GM12878 (cell line): ENCODE results near the gene STK33. TPM values are rescaled to one million over a fixed set of nuclear protein-coding genes. Genes with fewer than 3 reads are reported as not detected.

Source experiments
- ATAC-seq: fragments of 200-7000 bp; cut with Tn5 transposase; 3 replicates; pipeline ENCODE4 v1.9.1; 2020; ENCODE audit warnings: mild to moderate bottlenecking, moderate library complexity
- BruUV-seq: library from RNA; stranded (reverse); fragments of 400-500 nt; replicated peaks from 2 replicates; lab custom pipeline; 2021; lab: Mats Ljungman, UMichigan
- CTCF ChIA-PET: fragments of 300-600 bp; sonication (Branson Sonifier 250); formaldehyde crosslinking; extraction: SDS; loops from one replicate; lab custom pipeline; 2021; ENCODE audit warnings: inconsistent platforms; lab: Yijun Ruan, JAX
- POLR2A ChIA-PET: fragments of 350-600 bp; formaldehyde crosslinking; extraction: SDS; loops from one replicate; lab custom pipeline; 2021; ENCODE audit warnings: inconsistent platforms; lab: Charles Lee
- RAD21 ChIA-PET: fragments of 300-600 bp; sonication (Branson Sonifier 250); formaldehyde crosslinking; loops from one replicate; lab custom pipeline; 2023; ENCODE audit warnings: antibody characterized with exemption; ENCODE audit not compliant: unreplicated experiment; lab: Charles Lee
- SMC1A ChIA-PET: fragments of 300-600 bp; sonication (Branson Sonifier 250); formaldehyde crosslinking; loops from one replicate; lab custom pipeline; 2023; ENCODE audit not compliant: unreplicated experiment, uncharacterized antibody; lab: Charles Lee
- DNase-seq: peaks from one replicate; pipeline ENCODE4 v3.0.0-alpha.2; 2011; ENCODE audit warnings: low read depth, low spot score
- FAIRE-seq: peaks from 3 replicates; lab custom pipeline; 2011; peaks lifted over from hg19 to GRCh38; lab: Jason Lieb, UNC
- H2AFZ ChIP-seq: 2 replicates; pipeline ENCODE4 v1.6.0; 2011; ENCODE audit warnings: low read depth, low read length, control low read depth; ENCODE audit not compliant: control insufficient read depth
- H3K27ac ChIP-seq: 2 replicates; pipeline ENCODE4 v1.5.1; 2011; ENCODE audit warnings: control low read depth; ENCODE audit not compliant: control insufficient read depth, insufficient read depth
- H3K27me3 ChIP-seq, 2 experiments: replicated peaks in 1 of 2; 2 replicates each; pipeline versions ENCODE4 v1.6.0 to v1.6.1; 2011; ENCODE audit warnings: low read length in 1 of 2; ENCODE audit not compliant: control insufficient read depth in 2 of 2, insufficient read depth in 2 of 2
- H3K36me3 ChIP-seq, 2 experiments: 2 replicates each; pipeline ENCODE4 v1.5.1; 2011; ENCODE audit warnings: low read length in 1 of 2; ENCODE audit not compliant: control insufficient read depth in 2 of 2, insufficient read depth in 2 of 2
- H3K4me1 ChIP-seq: 2 replicates; pipeline ENCODE4 v1.6.1; 2011; ENCODE audit warnings: mild to moderate bottlenecking, low read length, moderate library complexity, mixed read lengths; ENCODE audit not compliant: control insufficient read depth, insufficient read depth
- H3K4me2 ChIP-seq: 2 replicates; pipeline ENCODE4 v1.6.0; 2011; ENCODE audit warnings: control low read depth; ENCODE audit not compliant: control insufficient read depth, insufficient read depth
- H3K4me3 ChIP-seq: fragments of 200-600 bp; sonication (generic); 2 replicates; pipeline ENCODE4 v1.5.1; 2016
- H3K79me2 ChIP-seq: 2 replicates; pipeline ENCODE4 v1.6.0; 2011; ENCODE audit warnings: low read length; ENCODE audit not compliant: control insufficient read depth, insufficient read depth
- H3K9ac ChIP-seq: 2 replicates; pipeline ENCODE4 v1.8.0; 2011; ENCODE audit warnings: low read length, control low read depth, mixed read lengths; ENCODE audit not compliant: control insufficient read depth, insufficient read depth
- H3K9me3 ChIP-seq: replicated peaks from 3 replicates; pipeline ENCODE4 v1.5.1; 2011; ENCODE audit warnings: mild to moderate bottlenecking, low read length; ENCODE audit not compliant: control insufficient read depth, insufficient read depth
- H4K20me1 ChIP-seq: 2 replicates; pipeline ENCODE4 v1.6.0; 2011; ENCODE audit not compliant: control insufficient read depth, insufficient read depth
- CEBPB ChIP-seq, 2 experiments: fragments of 150-350 bp in 1 of 2; IDR thresholded peaks; 2 replicates each; pipeline ENCODE4 v1.6.1; 2012 to 2014; ENCODE audit warnings: low read depth in 2 of 2, low read length in 2 of 2, borderline replicate concordance in 1 of 2, inconsistent platforms in 1 of 2
- MYC ChIP-seq: IDR thresholded peaks from 2 replicates; pipeline ENCODE4 v1.6.1; 2011; ENCODE audit warnings: mild to moderate bottlenecking, low read length, moderate library complexity, inconsistent platforms; ENCODE audit not compliant: insufficient read depth, insufficient replicate concordance, insufficient read length, severe bottlenecking
- PAX5 ChIP-seq: IDR thresholded peaks from 2 replicates; pipeline ENCODE4 v1.6.1; 2011; ENCODE audit warnings: low read depth, low read length, borderline replicate concordance
- WGBS: methylation state at CpG from one replicate; pipeline ENCODE4 v1.1.6; 2016; ENCODE audit warnings: low lambda C conversion rate; ENCODE audit not compliant: insufficient replicate concordance, insufficient coverage; ENCODE audit errors: missing lambda C conversion rate; 5-methylcytosine and 5-hydroxymethylcytosine counted together
- in situ Hi-C: fragments of 300-500 bp; cut with MboI; formaldehyde crosslinking; loops from 9 replicates; pipeline ENCODE4 v1.14.3; 2018; ENCODE audit warnings: mixed read lengths
- intact Hi-C: fragments of 100-400 bp; cut with micrococcal nuclease; formaldehyde crosslinking; loops from one replicate; pipeline ENCODE4 v1.14.2; 2022; ENCODE audit not compliant: unreplicated experiment
- polyA plus RNA-seq, 11 experiments: library from polyadenylated mRNA; depleted of rRNA in 4 of 11; unstranded in 6 of 11; stranded (reverse) in 5 of 11; fragments of >200 nt; fragmentation: Nextera tagmentation in 4 of 11; fragmentation: Illumina TruSeq in 1 of 11; extraction: Ambion mirVana in 4 of 11; extraction: Trizol in 1 of 11; gene quantifications; 1 replicate in 1 of 11; 2 replicates in 10 of 11; pipeline versions ENCODE4 v1.2.1 to v1.2.3, GENCODE V29; 2011 to 2016; ENCODE audit warnings: inconsistent platforms in 2 of 11, missing spikeins in 2 of 11, low read depth in 1 of 11
- total RNA-seq, 4 experiments: library from RNA; depleted of rRNA in 3 of 4; stranded (reverse); fragments of >200 nt in 3 of 4; fragmentation: Illumina TruSeq in 1 of 4; extraction: Trizol in 1 of 4; gene quantifications; 2 replicates each; pipeline versions ENCODE4 v1.2.1 to v1.2.3, GENCODE V29; 2013 to 2021
- TF ChIP-seq, protein P1 (sequence below): IDR thresholded peaks from 2 replicates; pipeline ENCODE4 v1.6.1; 2011; ENCODE audit warnings: mild to moderate bottlenecking, low read depth, low read length, moderate library complexity; ENCODE audit not compliant: insufficient replicate concordance

STK33 gene
- total and polyA plus RNA-seq, 10 of the 15 experiments (the other 5 are each of a cell fraction or from before 2014, with no cell fraction given), result 5.2 to 27.3 (median 18.3) TPM

DNA sequence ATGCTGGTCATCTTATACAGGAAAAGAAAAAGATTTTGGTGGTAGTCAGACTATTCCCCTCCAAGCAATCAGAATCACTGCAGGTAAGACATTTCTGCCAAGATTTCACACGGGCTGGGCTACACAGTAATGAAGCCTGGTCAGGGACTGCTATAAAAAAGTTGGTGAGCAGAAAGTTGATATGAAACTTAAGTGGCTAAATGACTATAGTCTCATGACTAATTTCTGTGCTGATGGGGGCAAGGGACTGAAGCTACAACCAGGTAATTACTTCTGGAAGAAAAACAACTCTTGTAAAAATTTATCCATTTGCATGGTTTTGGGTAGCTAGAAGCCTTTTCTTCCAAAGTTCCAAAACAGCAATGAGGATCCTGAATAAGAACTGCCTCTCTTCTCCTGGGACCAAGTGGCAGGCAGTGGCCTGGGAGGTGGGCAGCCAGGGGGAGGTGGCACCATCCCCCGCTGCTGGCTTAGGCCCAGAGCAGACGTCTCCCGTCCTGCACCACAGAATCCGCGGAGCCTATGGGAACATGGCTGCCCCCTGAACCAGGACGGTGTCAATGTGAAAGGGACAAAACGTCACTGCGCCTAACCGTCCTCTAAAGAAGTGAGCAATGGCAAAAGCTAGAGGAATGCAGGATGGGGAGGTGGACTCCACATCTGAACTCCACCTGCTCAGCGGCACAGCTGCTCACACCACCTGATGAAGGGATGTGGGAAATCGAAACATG is 207.7 kb downstream of the STK33 start (continued):
- TF ChIP-seq CEBPB (IDR thresholded peaks at IDR 0.05; ENCODE audit: borderline replicate concordance in 1 of 2, low read depth in 2 of 2, low read length in 2 of 2), result no peak
- TF ChIP-seq MYC, result no peak
- TF ChIP-seq, all 136 proteins: peak for 6

DNA sequence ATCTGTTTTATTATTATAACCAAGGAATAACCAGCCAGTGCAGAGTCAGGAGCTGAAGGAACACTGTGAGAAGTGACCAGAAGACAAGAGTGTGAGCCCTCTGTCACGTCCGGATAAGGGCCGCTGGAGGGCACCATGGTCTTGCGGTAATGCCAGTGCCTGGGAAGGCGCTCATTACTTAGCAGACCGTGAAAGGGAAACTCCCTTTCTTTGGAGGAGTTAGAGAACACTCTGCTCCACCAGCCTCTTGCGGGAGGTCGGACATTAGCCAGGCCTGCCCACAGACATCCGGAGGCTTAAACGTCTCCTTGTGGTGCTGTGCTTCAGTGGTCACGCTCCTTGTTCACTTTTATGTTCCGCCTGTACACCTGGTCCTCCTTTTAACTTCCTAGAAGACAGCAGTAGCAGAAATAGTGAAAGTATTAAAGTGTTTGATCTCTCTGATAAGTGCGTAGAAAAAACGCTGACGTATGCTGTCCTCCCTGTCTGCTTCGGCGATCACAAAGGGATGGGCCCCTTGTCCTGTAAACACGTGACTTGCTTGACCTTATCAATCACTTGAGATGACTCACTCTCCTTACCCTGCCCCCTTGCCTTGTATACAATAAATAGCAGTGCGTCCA is 209.7 kb downstream of the STK33 start:
- intact Hi-C loops, result no loop called here
- FAIRE-seq, result no peak
- 81% methylated on average over 19 of the region's 19 CpGs for WGBS
- no peaks in the 10 kb centered on the region for H3K36me3 ChIP-seq
- RAD21 ChIA-PET, result no interaction called here
- no peak for ATAC-seq
- POLR2A ChIA-PET, result no interaction called here
- TF ChIP-seq, protein P1, sequence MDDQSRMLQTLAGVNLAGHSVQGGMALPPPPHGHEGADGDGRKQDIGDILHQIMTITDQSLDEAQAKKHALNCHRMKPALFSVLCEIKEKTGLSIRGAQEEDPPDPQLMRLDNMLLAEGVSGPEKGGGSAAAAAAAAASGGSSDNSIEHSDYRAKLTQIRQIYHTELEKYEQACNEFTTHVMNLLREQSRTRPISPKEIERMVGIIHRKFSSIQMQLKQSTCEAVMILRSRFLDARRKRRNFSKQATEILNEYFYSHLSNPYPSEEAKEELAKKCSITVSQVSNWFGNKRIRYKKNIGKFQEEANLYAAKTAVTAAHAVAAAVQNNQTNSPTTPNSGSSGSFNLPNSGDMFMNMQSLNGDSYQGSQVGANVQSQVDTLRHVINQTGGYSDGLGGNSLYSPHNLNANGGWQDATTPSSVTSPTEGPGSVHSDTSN, result no peak
- 0 out of 2 replicates have a peak, but pooled peaks have one; percentile 22 for TF ChIP-seq PAX5
- TF ChIP-seq, all 136 proteins: peak for 1
- H2AFZ ChIP-seq, result no peak overlapping the region
- no peaks in the 10 kb centered on the region for H3K27me3 ChIP-seq
- H4K20me1 ChIP-seq, result no peaks in the 10 kb centered on the region
- DNase-seq, result no peak
- no peak overlapping the region for H3K9ac ChIP-seq
- H3K4me1 ChIP-seq, result peaks cover 4% of the 10 kb centered on the region; the same call in 1 of the 2 replicates
- ChIA-PET CTCF (interaction anchor here (1.2 kb wide), 1 partner anchor 182 kb away, joined by 3 read pairs; no protein-coding TSS in a partner anchor), SMC1A (no interaction called here)
- H3K9me3 ChIP-seq, result no peaks in the 10 kb centered on the region
- H3K4me2 ChIP-seq, result no peak overlapping the region
- in situ Hi-C loops, result no loop called here
- H3K27ac ChIP-seq, result no peak overlapping the region
- no TSS peak for BruUV-seq
- no peak overlapping the region for H3K4me3 ChIP-seq
- no peaks in the 10 kb centered on the region for H3K79me2 ChIP-seq
